ENCODE measurements around the gene LARP4B. TPM values are rescaled to one million over a fixed set of nuclear protein-coding genes. Genes with fewer than 3 reads are reported as not detected.

LARP4B gene
- total RNA-seq = 10 to 100 TPM; 24.9 to 47.5 (median 35.2) TPM

DNA sequence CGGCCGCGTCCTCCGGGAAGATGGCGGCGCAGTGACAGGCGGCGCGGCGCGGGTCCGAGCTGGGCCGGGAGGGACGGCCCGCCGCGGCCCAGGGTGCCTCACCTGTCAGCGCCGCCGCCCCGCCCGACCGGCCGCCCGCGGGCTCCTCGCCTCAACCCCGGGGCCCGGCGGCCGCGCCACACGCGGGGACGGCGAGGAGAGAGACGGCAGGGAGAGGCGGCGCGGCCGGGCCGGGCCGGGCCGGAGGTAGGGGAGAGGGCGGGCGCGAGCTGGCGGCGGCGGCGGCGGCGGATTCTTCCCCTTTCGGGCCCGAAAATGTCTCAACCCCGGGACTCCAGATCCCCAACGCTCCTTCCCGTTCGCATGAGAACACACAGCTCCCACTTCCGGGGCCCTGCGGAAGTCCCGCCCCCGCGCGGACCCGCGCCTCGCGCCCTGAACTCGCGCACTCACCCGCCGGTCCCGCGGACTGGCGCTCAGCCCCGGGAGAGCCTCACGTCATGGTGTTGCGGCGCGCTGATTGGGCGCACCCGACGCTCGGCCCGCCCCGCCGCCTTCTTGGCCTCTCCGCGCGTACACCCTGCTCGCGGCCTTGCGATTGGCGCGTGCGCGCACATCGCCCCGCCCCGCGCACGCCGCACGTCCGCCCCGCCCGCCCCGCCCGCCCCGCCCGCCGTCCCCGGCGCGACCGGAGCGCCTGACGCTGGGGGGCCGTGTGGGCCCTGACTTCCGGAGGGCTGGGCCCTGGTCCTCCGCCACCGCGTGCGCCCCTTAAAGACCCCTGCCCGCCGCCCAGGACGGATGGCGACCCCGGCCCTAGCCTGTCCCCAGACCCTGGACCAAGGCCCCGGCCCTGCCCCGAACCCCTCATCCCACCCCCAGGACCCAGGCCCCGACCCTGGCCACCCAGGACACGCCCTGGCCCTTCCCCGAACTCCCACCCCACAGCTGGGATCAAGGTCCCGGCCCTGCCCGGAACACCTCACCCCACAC lies at the start of gene LARP4B:
Gene LARP4B (minus strand): TSS at position 380 of the 993 bp plus-strand sequence. CDS start 45,984 bp downstream, outside the sequence.
- peaks cover 0 to 3% of the 10 kb centered on the region in 2 donors for H3K36me3 ChIP-seq
- no peaks in the 10 kb centered on the region for H3K27me3 ChIP-seq
- ATAC-seq = peak; percentile 100
- peaks cover 0 to 51% (median 19%) of the 10 kb centered on the region in 3 donors for H3K4me1 ChIP-seq
- H3K4me3 ChIP-seq = peak within 1 kb of the TSS; percentile 83 to 88
- H3K9me3 ChIP-seq = no peaks in the 10 kb centered on the region
- H3K27ac ChIP-seq = peak within 1 kb of the TSS; percentile 92 to 99 (median 98)
- WGBS, 2 donors (ENCODE audit: low coverage in 1 of 2) = no CpG with 5 or more reads among the region's 137 CpGs
- TF ChIP-seq POLR2A (IDR thresholded peaks at IDR 0.05) (peak; percentile 70 to 82), POLR2AphosphoS5 (IDR thresholded peaks at IDR 0.05) (peak; percentile 83), EP300 (IDR thresholded peaks at IDR 0.05) (no peak)
- TF ChIP-seq, protein P1, sequence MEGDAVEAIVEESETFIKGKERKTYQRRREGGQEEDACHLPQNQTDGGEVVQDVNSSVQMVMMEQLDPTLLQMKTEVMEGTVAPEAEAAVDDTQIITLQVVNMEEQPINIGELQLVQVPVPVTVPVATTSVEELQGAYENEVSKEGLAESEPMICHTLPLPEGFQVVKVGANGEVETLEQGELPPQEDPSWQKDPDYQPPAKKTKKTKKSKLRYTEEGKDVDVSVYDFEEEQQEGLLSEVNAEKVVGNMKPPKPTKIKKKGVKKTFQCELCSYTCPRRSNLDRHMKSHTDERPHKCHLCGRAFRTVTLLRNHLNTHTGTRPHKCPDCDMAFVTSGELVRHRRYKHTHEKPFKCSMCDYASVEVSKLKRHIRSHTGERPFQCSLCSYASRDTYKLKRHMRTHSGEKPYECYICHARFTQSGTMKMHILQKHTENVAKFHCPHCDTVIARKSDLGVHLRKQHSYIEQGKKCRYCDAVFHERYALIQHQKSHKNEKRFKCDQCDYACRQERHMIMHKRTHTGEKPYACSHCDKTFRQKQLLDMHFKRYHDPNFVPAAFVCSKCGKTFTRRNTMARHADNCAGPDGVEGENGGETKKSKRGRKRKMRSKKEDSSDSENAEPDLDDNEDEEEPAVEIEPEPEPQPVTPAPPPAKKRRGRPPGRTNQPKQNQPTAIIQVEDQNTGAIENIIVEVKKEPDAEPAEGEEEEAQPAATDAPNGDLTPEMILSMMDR (IDR thresholded peaks at IDR 0.05) = no peak

- ATAC-seq = no peak
- H3K27ac ChIP-seq = no peak overlapping the region
- peaks cover 0 to 20% (median 0%) of the 10 kb centered on the region in 3 donors for H3K9me3 ChIP-seq
- H3K4me3 ChIP-seq = no peak overlapping the region
- TF ChIP-seq, protein P1 (IDR thresholded peaks at IDR 0.05) = no peak
- no peak for TF ChIP-seq POLR2AphosphoS5 (IDR thresholded peaks at IDR 0.05)
- no peak for TF ChIP-seq EP300 (IDR thresholded peaks at IDR 0.05)
- TF ChIP-seq POLR2A (IDR thresholded peaks at IDR 0.05) = no peak
- no peaks in the 10 kb centered on the region for H3K27me3 ChIP-seq
- peaks cover 0 to 7% of the 10 kb centered on the region in 2 donors for H3K36me3 ChIP-seq
- 100% methylated on average over 1 of the region's 5 CpGs; no CpG with 5 or more reads in 1 of the 2 donors for WGBS, 2 donors (ENCODE audit: low coverage in 1 of 2)
- no peaks in the 10 kb centered on the region for H3K4me1 ChIP-seq
Measured at GRCh38 chr10:980468-981093, 49.1 kb upstream of the LARP4B start.

DNA sequence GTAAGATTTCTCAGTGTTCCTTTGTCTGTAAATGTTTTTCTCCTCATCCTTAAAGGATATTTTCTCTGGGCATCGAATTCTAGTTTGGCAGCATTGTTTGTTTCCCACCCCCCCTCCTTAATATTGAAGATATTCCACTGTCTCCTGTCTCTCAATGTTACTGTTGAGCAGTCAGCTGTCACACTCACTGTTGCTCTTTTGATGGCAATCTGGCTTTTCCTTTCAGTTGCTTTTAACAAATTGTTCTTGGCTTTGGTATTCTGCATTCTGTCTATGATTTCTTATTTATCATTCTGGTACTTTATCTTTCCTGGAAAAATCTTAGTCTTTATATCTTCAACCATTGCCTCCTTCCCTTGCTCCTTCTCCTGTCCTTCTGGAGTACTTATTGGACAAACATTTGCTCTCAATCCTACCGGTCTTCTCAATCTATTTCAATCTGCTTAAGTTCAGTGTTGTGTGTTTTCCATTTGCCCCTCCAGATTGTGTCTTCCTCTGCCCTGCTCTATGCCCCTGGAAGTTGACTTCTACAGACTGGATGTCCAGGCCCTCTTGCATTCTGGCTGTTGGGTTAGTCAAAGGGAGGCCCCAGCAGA lies 47.4 kb upstream of the LARP4B start:
- no peak overlapping the region for H3K27ac ChIP-seq
- no peaks in the 10 kb centered on the region for H3K27me3 ChIP-seq
- WGBS, 2 donors (ENCODE audit: low coverage in 1 of 2) = 80 to 89% methylated on average over 2 of the region's 2 CpGs
- no peaks in the 10 kb centered on the region for H3K4me1 ChIP-seq
- TF ChIP-seq EP300 (IDR thresholded peaks at IDR 0.05) (no peak), POLR2AphosphoS5 (IDR thresholded peaks at IDR 0.05) (no peak), POLR2A (IDR thresholded peaks at IDR 0.05) (no peak)
- TF ChIP-seq, protein P1 (IDR thresholded peaks at IDR 0.05) = no peak
- peaks cover 0 to 7% of the 10 kb centered on the region in 2 donors for H3K36me3 ChIP-seq
- peaks cover 0 to 20% (median 0%) of the 10 kb centered on the region in 3 donors for H3K9me3 ChIP-seq
- ATAC-seq = no peak
- H3K4me3 ChIP-seq = no peak overlapping the region

- TF ChIP-seq EP300 (IDR thresholded peaks at IDR 0.05) = no peak
- no peak for TF ChIP-seq POLR2A (IDR thresholded peaks at IDR 0.05)
- TF ChIP-seq POLR2AphosphoS5 (IDR thresholded peaks at IDR 0.05) = no peak
- TF ChIP-seq, protein P1 (IDR thresholded peaks at IDR 0.05) = no peak
- peaks cover 0 to 4% (median 0%) of the 10 kb centered on the region in 3 donors for H3K4me1 ChIP-seq
- no peak overlapping the region for H3K4me3 ChIP-seq
- H3K9me3 ChIP-seq = peaks cover 0 to 20% (median 0%) of the 10 kb centered on the region in 3 donors
- 87 to 95% methylated on average over 8 to 12 of the region's 22 CpGs for WGBS, 2 donors (ENCODE audit: low coverage in 1 of 2)
- no peaks in the 10 kb centered on the region for H3K27me3 ChIP-seq
- no peak for ATAC-seq
- peaks cover 0 to 7% of the 10 kb centered on the region in 2 donors for H3K36me3 ChIP-seq
- H3K27ac ChIP-seq = no peak overlapping the region
Measured at GRCh38 chr10:976316-976715, 44.8 kb upstream of the LARP4B start.

Measured in gastroesophageal sphincter (tissue), 4 donors.